IMR-90 (cell line): ENCODE data around the gene ZDHHC14. TPM values are rescaled to one million over a fixed set of nuclear protein-coding genes. Genes with fewer than 3 reads are reported as not detected.

Experiments used
- ATAC-seq: fragments of 200-7000 bp; cut with Tn5 transposase; 2 replicates; pipeline ENCODE4 v1.9.1; 2020; ENCODE audit warnings: low read depth, mild to moderate bottlenecking, moderate library complexity
- BruUV-seq: library from RNA; stranded (reverse); fragments of 400-500 nt; replicated peaks from 2 replicates; lab custom pipeline; 2021; lab: Mats Ljungman, UMichigan
- CTCF ChIA-PET: fragments of 300-600 bp; formaldehyde crosslinking; extraction: SDS; loops from one replicate; lab custom pipeline; 2021; ENCODE audit warnings: antibody characterized with exemption; lab: Yijun Ruan, JAX
- POLR2A ChIA-PET: fragments of 300-600 bp; sonication (Branson Sonifier 250); formaldehyde crosslinking; loops from one replicate; lab custom pipeline; 2022; ENCODE audit warnings: antibody characterized with exemption; ENCODE audit not compliant: unreplicated experiment; lab: Charles Lee
- DNase-seq: peaks from one replicate; pipeline ENCODE4 v3.0.0; 2013
- H2AFZ ChIP-seq: replicated peaks from 2 replicates; pipeline ENCODE3; 2013; ENCODE audit warnings: low read length, mild to moderate bottlenecking; ENCODE audit not compliant: poor library complexity
- H2AK5ac ChIP-seq: 2 replicates; pipeline ENCODE4 v1.6.1; 2013; ENCODE audit warnings: low read depth, low read length, inconsistent platforms
- H2AK9ac ChIP-seq: replicated peaks from 2 replicates; pipeline ENCODE3; 2013; ENCODE audit warnings: mild to moderate bottlenecking, low read depth, low read length, moderate library complexity; ENCODE audit not compliant: poor library complexity
- H2BK120ac ChIP-seq: 2 replicates; pipeline ENCODE4 v1.6.1; 2013; ENCODE audit warnings: low read depth, low read length, inconsistent platforms
- H2BK15ac ChIP-seq: 3 replicates; pipeline ENCODE4 v1.6.1; 2013; ENCODE audit warnings: low read depth, low read length, inconsistent platforms
- H2BK20ac ChIP-seq: 2 replicates; pipeline ENCODE4 v1.6.1; 2013; ENCODE audit warnings: low read depth, mild to moderate bottlenecking, inconsistent platforms, low read length, moderate library complexity
- H2BK5ac ChIP-seq: 2 replicates; pipeline ENCODE4 v1.6.1; 2013; ENCODE audit warnings: mild to moderate bottlenecking, low read depth, low read length, inconsistent platforms; ENCODE audit not compliant: poor library complexity, severe bottlenecking
- H3K14ac ChIP-seq: replicated peaks from 2 replicates; pipeline ENCODE4 v1.6.1; 2013; ENCODE audit warnings: low read depth, low read length, inconsistent platforms
- H3K18ac ChIP-seq: 2 replicates; pipeline ENCODE4 v1.6.1; 2013; ENCODE audit warnings: low read depth, low read length, control low read depth
- H3K23ac ChIP-seq: 2 replicates; pipeline ENCODE4 v1.6.1; 2013; ENCODE audit warnings: low read depth, low read length, inconsistent platforms
- H3K27ac ChIP-seq: 2 replicates; pipeline ENCODE4 v1.5.1; 2013; ENCODE audit warnings: mild to moderate bottlenecking, control low read depth, low read length; ENCODE audit not compliant: insufficient read depth
- H3K27me3 ChIP-seq: 2 replicates; pipeline ENCODE4 v1.6.1; 2013; ENCODE audit warnings: low read length; ENCODE audit not compliant: control insufficient read depth, insufficient read depth
- H3K36me3 ChIP-seq: 2 replicates; pipeline ENCODE4 v1.6.1; 2013; ENCODE audit warnings: low read length, mixed read lengths; ENCODE audit not compliant: control insufficient read depth, insufficient read depth
- H3K4ac ChIP-seq: 2 replicates; pipeline ENCODE4 v1.6.1; 2013; ENCODE audit warnings: low read depth, low read length, inconsistent platforms
- H3K4me1 ChIP-seq: 2 replicates; pipeline ENCODE4 v1.6.1; 2013; ENCODE audit warnings: low read length, mixed read lengths; ENCODE audit not compliant: control insufficient read depth, insufficient read depth
- H3K4me2 ChIP-seq: 2 replicates; pipeline ENCODE4 v1.6.1; 2013; ENCODE audit warnings: low read depth, mild to moderate bottlenecking, control low read depth, low read length, moderate library complexity
- H3K4me3 ChIP-seq: 2 replicates; pipeline ENCODE4 v1.5.1; 2013; ENCODE audit warnings: low read depth, mild to moderate bottlenecking, control low read depth, low read length, moderate library complexity; ENCODE audit not compliant: insufficient read depth
- H3K56ac ChIP-seq: 2 replicates; pipeline ENCODE4 v1.6.1; 2013; ENCODE audit warnings: low read length, inconsistent platforms; ENCODE audit not compliant: insufficient read depth; ENCODE audit errors: extremely low read depth
- H3K79me1 ChIP-seq, 2 experiments: 2 replicates each; pipeline ENCODE4 v1.6.1; 2013; ENCODE audit warnings: low read length in 2 of 2, inconsistent platforms in 1 of 2, low read depth in 1 of 2
- H3K9ac ChIP-seq: 2 replicates; pipeline ENCODE4 v1.6.1; 2013; ENCODE audit warnings: low read depth, low read length, control low read depth
- H3K9me1 ChIP-seq: 2 replicates; pipeline ENCODE4 v1.6.1; 2013; ENCODE audit warnings: low read length, inconsistent platforms; ENCODE audit not compliant: insufficient read depth
- H3K9me3 ChIP-seq: 2 replicates; pipeline ENCODE4 v1.6.1; 2013; ENCODE audit warnings: low read length; ENCODE audit not compliant: control insufficient read depth, insufficient read depth
- H4K20me1 ChIP-seq: 2 replicates; pipeline ENCODE4 v1.6.1; 2013; ENCODE audit warnings: low read length, inconsistent platforms; ENCODE audit not compliant: insufficient read depth
- H4K5ac ChIP-seq: 2 replicates; pipeline ENCODE4 v1.6.1; 2013; ENCODE audit warnings: mild to moderate bottlenecking, low read depth, low read length, control low read depth
- H4K8ac ChIP-seq, 2 experiments: 2 replicates each; pipeline ENCODE4 v1.6.1; 2013; ENCODE audit warnings: low read depth in 2 of 2, low read length in 2 of 2, control low read depth in 1 of 2, inconsistent platforms in 1 of 2
- H4K91ac ChIP-seq: 2 replicates; pipeline ENCODE4 v1.6.1; 2013; ENCODE audit warnings: low read depth, low read length, inconsistent platforms; ENCODE audit not compliant: insufficient read depth
- BHLHE40 ChIP-seq: fragments of 150-350 bp; IDR thresholded peaks from 2 replicates; pipeline ENCODE4 v1.6.1; 2016; ENCODE audit warnings: mild to moderate bottlenecking, low read depth, low read length
- CEBPB ChIP-seq: IDR thresholded peaks from 2 replicates; pipeline ENCODE4 v1.6.1; 2012; ENCODE audit warnings: low read depth, low read length, improper control_type of control experiment
- CHD1 ChIP-seq: IDR thresholded peaks from 2 replicates; pipeline ENCODE4 v1.6.1; 2012; ENCODE audit warnings: low read depth, low read length, improper control_type of control experiment
- CTCF ChIP-seq: conservative IDR thresholded peaks from 2 replicates; pipeline ENCODE4 v1.5.1; 2012; ENCODE audit warnings: mild to moderate bottlenecking, low read depth, low read length, improper control_type of control experiment
- FOS ChIP-seq: fragments of 150-350 bp; IDR thresholded peaks from 2 replicates; pipeline ENCODE4 v1.6.1; 2016; ENCODE audit warnings: low read depth, low read length
- MAFK ChIP-seq: IDR thresholded peaks from 2 replicates; pipeline ENCODE4 v1.6.1; 2012; ENCODE audit warnings: low read depth, low read length, improper control_type of control experiment
- MAZ ChIP-seq: IDR thresholded peaks from 2 replicates; pipeline ENCODE4 v1.6.1; 2012; ENCODE audit warnings: low read depth, mild to moderate bottlenecking, low read length, improper control_type of control experiment, moderate library complexity, borderline replicate concordance
- MXI1 ChIP-seq: IDR thresholded peaks from 2 replicates; pipeline ENCODE4 v1.6.1; 2012; ENCODE audit warnings: low read depth, mild to moderate bottlenecking, low read length, moderate library complexity, borderline replicate concordance
- NFE2L2 ChIP-seq: fragments of 150-350 bp; IDR thresholded peaks from 2 replicates; pipeline ENCODE4 v1.6.1; 2016; ENCODE audit warnings: low read depth, mild to moderate bottlenecking, low read length
- POLR2A ChIP-seq: IDR thresholded peaks from 2 replicates; pipeline ENCODE4 v1.6.1; 2012; ENCODE audit warnings: mild to moderate bottlenecking, low read depth, low read length
- RAD21 ChIP-seq: IDR thresholded peaks from 2 replicates; pipeline ENCODE4 v1.6.1; 2012; ENCODE audit warnings: low read length, improper control_type of control experiment
- RCOR1 ChIP-seq: IDR thresholded peaks from 2 replicates; pipeline ENCODE4 v1.6.1; 2012; ENCODE audit warnings: mild to moderate bottlenecking, low read length, improper control_type of control experiment; ENCODE audit not compliant: insufficient replicate concordance
- RFX5 ChIP-seq: IDR thresholded peaks from 2 replicates; pipeline ENCODE4 v1.8.0; 2012; ENCODE audit warnings: low read depth, mild to moderate bottlenecking, low read length, moderate library complexity
- SMC3 ChIP-seq: fragments of 150-350 bp; IDR thresholded peaks from 2 replicates; pipeline ENCODE4 v1.6.1; 2016; ENCODE audit warnings: low read depth, mild to moderate bottlenecking, antibody characterized with exemption, low read length, moderate library complexity
- WGBS, 2 experiments: methylation state at CpG; one replicate each; pipeline versions ENCODE4 v1.1.5 to v1.1.7; 2013; ENCODE audit warnings: missing lambda C conversion rate in 2 of 2; ENCODE audit not compliant: insufficient read length in 1 of 2; ENCODE audit errors: extremely low coverage in 2 of 2; 5-methylcytosine and 5-hydroxymethylcytosine counted together
- dilution Hi-C: fragments of 300-500 bp; cut with HindIII; formaldehyde crosslinking; loops from one replicate; pipeline ENCODE4 v1.14.3; 2018; ENCODE audit warnings: low sequenced_read_pairs; ENCODE audit not compliant: unreplicated experiment
- in situ Hi-C: fragments of 300-500 bp; cut with MboI; formaldehyde crosslinking; loops from 3 replicates; pipeline ENCODE4 v1.14.3; 2019; ENCODE audit warnings: low sequenced_read_pairs, inconsistent platforms, mixed read lengths
- intact Hi-C: fragments of 100-400 bp; cut with micrococcal nuclease; formaldehyde crosslinking; loops from 2 replicates; pipeline ENCODE4 v1.10.0; 2022
- polyA plus RNA-seq, 3 experiments: library from polyadenylated mRNA; depleted of rRNA; stranded (reverse); fragments of >200 nt; gene quantifications; 2 replicates each; pipeline ENCODE4 v1.2.3, GENCODE V29; 2012; ENCODE audit warnings: low replicate concordance in 1 of 3
- total RNA-seq: library from RNA; depleted of rRNA; stranded (reverse); fragments of >200 nt; gene quantifications from 2 replicates; pipeline ENCODE4 v1.2.3, GENCODE V29; 2012
- TF ChIP-seq, protein P1 (sequence below): fragments of 150-350 bp; IDR thresholded peaks from 2 replicates; pipeline ENCODE4 v1.6.1; 2016; ENCODE audit warnings: low read depth, mild to moderate bottlenecking, low read length, moderate library complexity, borderline replicate concordance
- TF ChIP-seq, protein P2 (sequence below): fragments of 150-350 bp; IDR thresholded peaks from 2 replicates; pipeline ENCODE4 v1.6.1; 2017; ENCODE audit warnings: mild to moderate bottlenecking, antibody characterized with exemption, low read length, low read depth

Gene ZDHHC14
- total and polyA plus RNA-seq, 2 of the 4 experiments (the other 2 are of a cell fraction) = 0.90 to 2.0 TPM

- H4K8ac ChIP-seq = no peak overlapping the region
- no peak overlapping the region for H4K91ac ChIP-seq
- TF ChIP-seq CTCF = no peak
- TF ChIP-seq POLR2A = no peak
- TF ChIP-seq, protein P1, sequence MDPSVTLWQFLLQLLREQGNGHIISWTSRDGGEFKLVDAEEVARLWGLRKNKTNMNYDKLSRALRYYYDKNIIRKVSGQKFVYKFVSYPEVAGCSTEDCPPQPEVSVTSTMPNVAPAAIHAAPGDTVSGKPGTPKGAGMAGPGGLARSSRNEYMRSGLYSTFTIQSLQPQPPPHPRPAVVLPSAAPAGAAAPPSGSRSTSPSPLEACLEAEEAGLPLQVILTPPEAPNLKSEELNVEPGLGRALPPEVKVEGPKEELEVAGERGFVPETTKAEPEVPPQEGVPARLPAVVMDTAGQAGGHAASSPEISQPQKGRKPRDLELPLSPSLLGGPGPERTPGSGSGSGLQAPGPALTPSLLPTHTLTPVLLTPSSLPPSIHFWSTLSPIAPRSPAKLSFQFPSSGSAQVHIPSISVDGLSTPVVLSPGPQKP = no peak
- no peak for TF ChIP-seq MXI1
- TF ChIP-seq FOS = no peak
- no peak for TF ChIP-seq RFX5
- no peak for TF ChIP-seq NFE2L2
- TF ChIP-seq BHLHE40 = no peak
- no peak for TF ChIP-seq RCOR1
- TF ChIP-seq MAZ = no peak
- no peak for TF ChIP-seq CHD1
- no peak for TF ChIP-seq CEBPB
- no peak for TF ChIP-seq MAFK
- TF ChIP-seq, protein P2, sequence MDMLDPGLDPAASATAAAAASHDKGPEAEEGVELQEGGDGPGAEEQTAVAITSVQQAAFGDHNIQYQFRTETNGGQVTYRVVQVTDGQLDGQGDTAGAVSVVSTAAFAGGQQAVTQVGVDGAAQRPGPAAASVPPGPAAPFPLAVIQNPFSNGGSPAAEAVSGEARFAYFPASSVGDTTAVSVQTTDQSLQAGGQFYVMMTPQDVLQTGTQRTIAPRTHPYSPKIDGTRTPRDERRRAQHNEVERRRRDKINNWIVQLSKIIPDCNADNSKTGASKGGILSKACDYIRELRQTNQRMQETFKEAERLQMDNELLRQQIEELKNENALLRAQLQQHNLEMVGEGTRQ = no peak
- no peak for TF ChIP-seq SMC3
- TF ChIP-seq RAD21 = no peak
- H3K9ac ChIP-seq = no peak overlapping the region
- H2AK5ac ChIP-seq = no peak overlapping the region
- intact Hi-C loops = no loop called here
- no peak overlapping the region for H4K5ac ChIP-seq
- no peaks in the 10 kb centered on the region for H3K36me3 ChIP-seq
- ATAC-seq = no peak
- 0 out of 4 replicates have a peak, but pooled peaks cover 0 to under 1% of the 10 kb centered on the region in 2 experiments for H3K79me1 ChIP-seq
- no peak overlapping the region for H2BK20ac ChIP-seq
- no peak overlapping the region for H2BK15ac ChIP-seq
- ChIA-PET CTCF (no interaction called here), POLR2A (no interaction called here)
- H3K9me1 ChIP-seq = peaks cover under 1% of the 10 kb centered on the region; the same call in 1 of the 2 replicates
- H3K56ac ChIP-seq = no peak overlapping the region
- no peak overlapping the region for H3K4me3 ChIP-seq
- H2AFZ ChIP-seq = no peak overlapping the region
- H2AK9ac ChIP-seq = no peak overlapping the region
- peaks cover 3% of the 10 kb centered on the region; the same call in 1 of the 2 replicates for H4K20me1 ChIP-seq
- H3K27ac ChIP-seq = no peak overlapping the region
- no peak overlapping the region for H3K14ac ChIP-seq
- no peak overlapping the region for H3K4ac ChIP-seq
- no peak for DNase-seq
- no peaks in the 10 kb centered on the region for H3K27me3 ChIP-seq
- H3K4me1 ChIP-seq = no peaks in the 10 kb centered on the region
- in situ Hi-C loops = no loop called here
- WGBS, 2 experiments = no CpG with 5 or more reads among the region's 2 CpGs
- no TSS peak for BruUV-seq
- H3K23ac ChIP-seq = no peak overlapping the region
- peaks cover 7% of the 10 kb centered on the region for H3K9me3 ChIP-seq
- dilution Hi-C loops = no loop called here
- no peak overlapping the region for H3K4me2 ChIP-seq
- H2BK5ac ChIP-seq = no peak overlapping the region
- no peak overlapping the region for H2BK120ac ChIP-seq
- no peak overlapping the region for H3K18ac ChIP-seq
Observed at GRCh38 chr6:157388924-157389323, 7.9 kb downstream of the ZDHHC14 start.
